Fibroblast of pulmonary artery (primary cell): ENCODE measurements around the gene TICAM2.

Experiments used
- DNase-seq: peaks from one replicate; pipeline ENCODE4 v3.0.0-alpha.2; 2010; ENCODE audit warnings: low read depth
- H3K4me3 ChIP-seq: replicated peaks from 2 replicates; pipeline ENCODE4 v1.5.1; 2011; ENCODE audit warnings: low read depth, mild to moderate bottlenecking, control low read depth, low read length, moderate library complexity
- TF ChIP-seq, protein P1 (sequence below): IDR thresholded peaks from 2 replicates; pipeline ENCODE4 v1.5.1; 2011; ENCODE audit warnings: mild to moderate bottlenecking, control low read depth, low read length, inconsistent platforms; ENCODE audit errors: missing control alignments

The TICAM2 gene

DNA sequence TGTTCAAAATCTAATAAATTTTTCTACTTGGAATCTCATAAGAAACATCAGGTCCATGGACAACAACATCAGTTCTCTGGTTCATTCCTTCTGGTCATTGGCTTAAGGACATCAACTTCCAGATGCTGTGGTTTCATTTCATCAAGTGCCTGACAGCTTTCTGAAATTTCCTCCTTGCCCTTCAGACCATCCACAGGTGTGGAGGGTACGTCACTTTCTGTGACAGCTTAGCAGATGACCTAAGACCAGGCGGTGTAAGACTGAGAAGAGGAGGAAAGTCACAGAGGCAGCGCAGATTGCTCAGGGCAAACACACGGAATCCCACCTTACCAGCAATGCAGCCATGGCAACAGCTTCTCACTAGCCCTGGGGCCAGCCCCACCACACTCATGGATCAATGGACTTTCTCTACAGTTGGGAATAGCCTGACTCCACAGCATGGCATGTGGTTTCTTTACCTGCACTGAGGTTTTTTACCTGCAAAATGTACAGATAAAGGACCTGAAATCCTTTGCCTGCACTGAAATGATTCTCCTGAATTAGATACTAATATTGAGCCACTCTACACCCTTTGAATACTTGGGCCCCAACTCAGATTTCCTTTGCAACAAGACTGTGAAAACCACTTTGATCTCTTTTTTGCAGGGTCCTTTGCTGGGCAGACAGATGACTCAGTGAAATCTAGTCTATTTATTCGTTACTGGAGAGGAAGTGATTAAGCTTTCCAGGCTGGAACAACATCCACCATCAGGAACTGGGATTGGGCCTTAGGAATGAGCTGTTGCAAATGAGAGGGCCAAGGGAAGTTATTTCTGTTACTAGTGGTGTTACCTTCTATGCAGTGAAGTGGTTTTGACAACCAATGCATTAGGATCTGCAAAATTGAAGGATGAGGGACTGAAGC lies 26.9 kb downstream of the TICAM2 start:
- peak; percentile 74 for DNase-seq
- H3K4me3 ChIP-seq: no peak overlapping the region
- TF ChIP-seq, protein P1, sequence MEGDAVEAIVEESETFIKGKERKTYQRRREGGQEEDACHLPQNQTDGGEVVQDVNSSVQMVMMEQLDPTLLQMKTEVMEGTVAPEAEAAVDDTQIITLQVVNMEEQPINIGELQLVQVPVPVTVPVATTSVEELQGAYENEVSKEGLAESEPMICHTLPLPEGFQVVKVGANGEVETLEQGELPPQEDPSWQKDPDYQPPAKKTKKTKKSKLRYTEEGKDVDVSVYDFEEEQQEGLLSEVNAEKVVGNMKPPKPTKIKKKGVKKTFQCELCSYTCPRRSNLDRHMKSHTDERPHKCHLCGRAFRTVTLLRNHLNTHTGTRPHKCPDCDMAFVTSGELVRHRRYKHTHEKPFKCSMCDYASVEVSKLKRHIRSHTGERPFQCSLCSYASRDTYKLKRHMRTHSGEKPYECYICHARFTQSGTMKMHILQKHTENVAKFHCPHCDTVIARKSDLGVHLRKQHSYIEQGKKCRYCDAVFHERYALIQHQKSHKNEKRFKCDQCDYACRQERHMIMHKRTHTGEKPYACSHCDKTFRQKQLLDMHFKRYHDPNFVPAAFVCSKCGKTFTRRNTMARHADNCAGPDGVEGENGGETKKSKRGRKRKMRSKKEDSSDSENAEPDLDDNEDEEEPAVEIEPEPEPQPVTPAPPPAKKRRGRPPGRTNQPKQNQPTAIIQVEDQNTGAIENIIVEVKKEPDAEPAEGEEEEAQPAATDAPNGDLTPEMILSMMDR: no peak

DNA sequence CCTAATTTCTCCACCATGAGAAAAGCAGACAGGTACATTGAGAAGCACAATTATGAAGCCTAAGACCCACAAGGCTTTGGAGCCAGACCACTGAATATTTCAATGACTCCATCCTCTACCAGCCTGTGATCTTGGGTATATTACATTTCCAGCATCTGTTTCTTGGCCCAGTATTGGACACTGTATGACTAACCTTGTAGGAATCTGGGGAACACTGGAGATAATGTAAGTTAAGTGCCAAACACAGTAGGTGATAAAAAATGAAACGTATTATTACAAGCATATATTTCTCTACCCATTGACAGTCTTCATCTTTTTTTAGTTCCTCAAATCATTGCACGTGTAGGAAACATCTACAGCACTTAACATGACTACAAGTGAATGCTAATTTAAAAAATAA lies 29.1 kb downstream of the TICAM2 start:
- TF ChIP-seq, protein P1: no peak
- peak; percentile 59 for DNase-seq
- H3K4me3 ChIP-seq: no peak overlapping the region

DNA sequence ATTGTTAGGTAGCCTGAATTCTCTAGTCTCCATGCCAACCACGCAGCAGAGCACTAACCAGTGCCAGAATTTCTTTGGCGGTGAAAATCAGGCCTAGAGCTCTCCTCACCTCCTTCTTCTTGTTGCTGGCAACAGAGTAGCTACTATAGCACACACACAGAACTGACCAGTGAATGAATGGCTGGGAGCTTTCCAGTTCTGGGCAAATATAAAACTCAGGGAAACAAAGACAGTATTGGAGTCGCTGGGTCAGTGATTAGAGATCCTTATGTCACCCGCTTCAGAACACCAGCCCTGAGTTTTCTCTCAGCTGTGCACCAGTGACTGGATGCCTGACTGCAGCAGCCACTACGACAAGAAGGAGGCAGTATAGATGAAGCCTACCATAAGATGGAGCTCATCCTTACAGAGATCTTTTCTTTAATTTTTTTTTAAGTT lies 30.8 kb downstream of the TICAM2 start:
- H3K4me3 ChIP-seq: no peak overlapping the region
- DNase-seq: peak; percentile 72
- TF ChIP-seq, protein P1: no peak

DNA sequence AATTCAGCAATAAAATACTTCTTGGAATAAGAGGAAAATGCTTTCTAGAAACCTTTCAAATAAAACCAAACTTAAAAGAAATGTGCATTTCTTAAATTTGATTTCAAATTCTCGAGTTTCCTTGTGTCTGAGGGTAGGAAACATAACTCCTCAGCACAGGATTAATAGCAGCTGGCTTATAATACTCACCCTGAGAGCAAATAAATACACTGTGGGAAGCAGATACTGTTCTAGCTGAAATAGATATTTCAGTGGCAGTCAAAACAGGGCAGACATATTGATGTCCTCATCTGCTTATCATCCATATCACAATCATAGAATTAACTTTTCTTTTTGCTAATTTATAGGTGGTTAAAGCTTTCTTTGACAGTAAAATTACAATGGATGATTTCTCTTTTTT lies 33.6 kb downstream of the TICAM2 start:
- H3K4me3 ChIP-seq: no peak overlapping the region
- TF ChIP-seq, protein P1: no peak
- no peak for DNase-seq

DNA sequence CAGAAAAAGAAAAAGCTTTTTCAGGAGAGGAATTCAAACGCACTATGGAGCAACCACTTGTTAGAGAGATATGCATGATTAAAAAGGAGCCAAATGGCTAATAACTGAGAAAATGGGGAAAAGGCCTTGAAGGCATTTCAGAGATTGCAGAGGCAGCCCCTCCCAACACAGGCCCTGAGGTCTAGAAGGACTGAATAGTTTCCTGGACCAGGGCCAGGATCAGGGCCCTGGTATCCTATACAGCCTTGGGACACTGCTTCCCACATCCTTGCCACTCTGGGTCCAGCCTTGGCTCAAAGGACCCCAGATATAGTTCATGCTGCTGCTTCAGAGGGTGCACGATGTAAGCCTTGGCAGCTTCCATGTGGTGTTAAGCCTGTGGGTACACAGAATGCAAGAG lies 37.0 kb downstream of the TICAM2 start:
- TF ChIP-seq, protein P1: no peak

DNA sequence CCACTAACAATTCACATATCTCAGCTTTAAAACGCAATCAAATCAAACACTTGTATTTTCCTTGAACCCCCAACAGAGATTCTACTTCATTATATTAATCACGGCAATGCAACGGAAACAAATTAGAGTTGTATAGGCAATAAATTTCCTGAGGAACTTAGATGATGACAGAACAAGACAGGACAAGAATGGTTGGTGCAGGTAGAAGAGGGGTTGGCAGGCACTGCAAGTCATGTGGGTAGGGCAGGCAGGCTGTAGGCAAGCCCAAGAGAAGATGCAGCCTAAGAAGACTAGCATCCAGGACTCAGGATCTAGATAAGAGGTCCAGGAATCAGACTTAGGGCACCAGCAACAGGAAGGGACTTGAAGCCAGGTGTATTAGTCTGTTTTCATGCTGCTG lies 41.1 kb downstream of the TICAM2 start:
- no peak for DNase-seq
- H3K4me3 ChIP-seq: no peak overlapping the region
- TF ChIP-seq, protein P1: no peak

More for the DNA sequence above, 37.0 kb downstream of the TICAM2 start:
- no peak for DNase-seq
- H3K4me3 ChIP-seq: no peak overlapping the region
